ENCODE results near the gene CLPX.

Gene CLPX

DNA sequence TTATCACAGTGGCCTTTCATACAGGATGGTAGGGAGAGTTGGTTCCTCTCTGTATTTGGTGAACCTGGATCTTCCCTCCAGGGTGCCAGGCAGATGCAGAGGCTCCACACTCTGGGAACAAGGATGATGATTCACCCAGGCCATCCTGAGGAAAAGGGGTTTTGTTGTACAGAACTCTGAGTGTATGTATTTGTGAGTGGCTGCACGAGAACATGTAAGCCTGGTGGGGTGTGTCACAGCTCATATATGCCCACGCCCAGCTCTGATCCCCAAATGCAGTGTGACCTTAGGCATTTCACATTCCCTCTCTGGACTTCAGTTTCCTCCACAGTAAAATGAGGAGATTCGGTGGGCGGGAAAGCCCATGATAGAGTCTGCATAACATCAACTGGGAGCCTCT, 37.7 kb upstream of the CLPX start:
- TF ChIP-seq ZFX (IDR thresholded peaks at IDR 0.05; ENCODE audit: borderline replicate concordance), result no peak
- TF ChIP-seq, protein P1, sequence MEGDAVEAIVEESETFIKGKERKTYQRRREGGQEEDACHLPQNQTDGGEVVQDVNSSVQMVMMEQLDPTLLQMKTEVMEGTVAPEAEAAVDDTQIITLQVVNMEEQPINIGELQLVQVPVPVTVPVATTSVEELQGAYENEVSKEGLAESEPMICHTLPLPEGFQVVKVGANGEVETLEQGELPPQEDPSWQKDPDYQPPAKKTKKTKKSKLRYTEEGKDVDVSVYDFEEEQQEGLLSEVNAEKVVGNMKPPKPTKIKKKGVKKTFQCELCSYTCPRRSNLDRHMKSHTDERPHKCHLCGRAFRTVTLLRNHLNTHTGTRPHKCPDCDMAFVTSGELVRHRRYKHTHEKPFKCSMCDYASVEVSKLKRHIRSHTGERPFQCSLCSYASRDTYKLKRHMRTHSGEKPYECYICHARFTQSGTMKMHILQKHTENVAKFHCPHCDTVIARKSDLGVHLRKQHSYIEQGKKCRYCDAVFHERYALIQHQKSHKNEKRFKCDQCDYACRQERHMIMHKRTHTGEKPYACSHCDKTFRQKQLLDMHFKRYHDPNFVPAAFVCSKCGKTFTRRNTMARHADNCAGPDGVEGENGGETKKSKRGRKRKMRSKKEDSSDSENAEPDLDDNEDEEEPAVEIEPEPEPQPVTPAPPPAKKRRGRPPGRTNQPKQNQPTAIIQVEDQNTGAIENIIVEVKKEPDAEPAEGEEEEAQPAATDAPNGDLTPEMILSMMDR (IDR thresholded peaks at IDR 0.05), result no peak
- H3K27ac ChIP-seq, result no peak overlapping the region

DNA sequence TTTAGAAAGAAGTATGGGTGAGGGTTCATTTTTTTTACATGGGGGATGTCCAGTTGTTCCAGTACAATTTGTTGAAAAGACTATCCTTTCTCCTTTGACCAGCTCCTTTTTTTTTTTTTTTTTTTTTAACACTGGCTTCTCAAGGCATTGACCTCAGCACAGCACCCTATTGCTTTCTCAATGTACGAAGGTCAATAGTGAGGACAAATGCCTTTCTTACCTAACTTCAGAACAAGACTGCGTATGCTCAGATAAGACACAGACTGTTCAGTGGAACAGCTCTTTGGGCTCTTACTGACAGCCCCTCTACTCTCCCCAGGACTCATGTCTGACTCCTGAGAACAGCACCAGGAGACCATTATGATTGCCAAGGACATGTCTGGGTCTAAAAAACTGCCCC, 36.6 kb upstream of the CLPX start:
- TF ChIP-seq, protein P1 (IDR thresholded peaks at IDR 0.05), result no peak
- no peak overlapping the region for H3K27ac ChIP-seq

DNA sequence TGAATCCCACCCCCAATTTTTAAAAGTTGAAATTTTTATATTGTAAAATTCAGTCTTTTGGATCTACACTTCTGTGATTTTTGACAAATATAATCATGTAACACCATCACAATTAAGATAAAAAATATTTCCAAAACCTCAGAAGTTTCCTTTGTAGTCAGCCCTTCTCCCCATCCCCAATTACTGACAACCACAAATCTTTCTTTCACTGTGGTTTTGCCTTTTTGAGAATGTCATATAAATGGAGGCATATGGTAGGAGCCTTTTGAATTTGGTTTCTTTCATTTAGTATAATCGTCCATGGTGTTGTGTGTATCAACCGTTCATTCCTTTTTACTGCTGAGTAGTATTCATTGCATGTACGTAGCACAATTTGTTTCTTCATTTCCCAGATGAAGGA, 34.0 kb upstream of the CLPX start:
- TF ChIP-seq, protein P1 (IDR thresholded peaks at IDR 0.05), result no peak
- no peak for TF ChIP-seq ZFX (IDR thresholded peaks at IDR 0.05; ENCODE audit: borderline replicate concordance)
- H3K27ac ChIP-seq, result no peak overlapping the region

DNA sequence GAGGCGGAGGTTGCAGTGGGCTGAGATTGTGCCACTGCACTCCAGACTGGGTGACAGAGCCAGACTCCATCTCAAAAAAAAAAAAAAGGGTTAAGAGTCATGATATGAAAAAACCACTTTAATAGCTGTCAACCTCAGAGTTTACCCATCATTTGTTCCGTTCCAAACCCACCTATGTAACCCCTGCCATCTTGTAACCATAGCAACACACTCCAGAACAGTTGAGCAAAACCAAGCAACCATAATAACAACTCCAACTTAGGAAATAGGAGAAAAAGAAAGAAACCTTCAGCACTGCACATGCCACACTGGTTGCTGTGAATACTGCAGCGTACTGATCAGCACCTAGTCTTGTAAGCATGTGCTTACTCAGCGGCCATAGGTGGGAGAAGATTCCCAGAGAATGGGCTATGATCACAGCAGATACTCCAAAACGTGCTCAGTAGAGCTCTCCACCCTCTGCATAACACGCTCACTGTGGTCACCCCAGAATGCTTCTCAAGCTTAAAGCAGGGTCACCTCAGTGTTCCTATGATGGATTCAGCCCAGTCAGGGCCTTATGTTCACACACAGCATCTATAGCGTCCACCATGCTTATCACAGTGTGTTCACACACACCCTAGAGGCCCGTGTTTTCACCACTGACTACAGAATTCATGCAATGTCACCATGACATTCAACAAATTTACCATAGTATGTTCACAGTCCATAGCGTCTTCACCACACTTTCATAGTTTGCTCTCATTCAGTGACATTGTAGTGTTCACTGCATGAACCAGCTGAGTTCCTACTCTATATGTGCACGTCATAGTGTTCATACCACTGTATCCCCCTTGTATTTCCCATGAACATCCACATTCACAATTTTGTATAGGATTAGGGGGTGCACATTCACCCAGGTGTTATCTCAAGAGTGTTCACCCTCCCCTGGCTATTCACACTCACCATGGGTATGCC, 32.7 kb upstream of the CLPX start:
- TF ChIP-seq, protein P1 (IDR thresholded peaks at IDR 0.05), result no peak
- TF ChIP-seq ZFX (IDR thresholded peaks at IDR 0.05; ENCODE audit: borderline replicate concordance), result no peak

DNA sequence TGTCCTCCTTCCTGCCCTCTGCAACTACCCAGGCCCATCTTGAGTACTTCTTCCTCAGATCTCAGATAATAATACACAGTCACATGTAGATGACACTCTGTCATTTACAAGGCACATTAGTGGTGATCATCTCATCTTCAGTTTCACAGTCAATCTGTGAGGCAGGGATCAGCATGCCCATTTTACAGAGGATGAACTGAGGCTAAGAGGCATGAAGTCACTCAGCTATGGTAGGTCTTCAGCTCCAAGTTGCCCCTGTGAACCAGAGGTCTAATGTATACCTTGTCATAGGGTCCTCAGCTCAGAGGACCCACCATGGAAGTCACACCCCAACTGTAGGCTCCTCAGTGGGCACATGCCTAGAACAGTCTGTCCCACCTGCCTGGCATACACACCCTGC, 30.4 kb upstream of the CLPX start:
- TF ChIP-seq ZFX (IDR thresholded peaks at IDR 0.05; ENCODE audit: borderline replicate concordance), result no peak
- TF ChIP-seq, protein P1 (IDR thresholded peaks at IDR 0.05), result no peak
- no peak overlapping the region for H3K27ac ChIP-seq

More for the DNA sequence above, 32.7 kb upstream of the CLPX start:
- no peak overlapping the region for H3K27ac ChIP-seq

DNA sequence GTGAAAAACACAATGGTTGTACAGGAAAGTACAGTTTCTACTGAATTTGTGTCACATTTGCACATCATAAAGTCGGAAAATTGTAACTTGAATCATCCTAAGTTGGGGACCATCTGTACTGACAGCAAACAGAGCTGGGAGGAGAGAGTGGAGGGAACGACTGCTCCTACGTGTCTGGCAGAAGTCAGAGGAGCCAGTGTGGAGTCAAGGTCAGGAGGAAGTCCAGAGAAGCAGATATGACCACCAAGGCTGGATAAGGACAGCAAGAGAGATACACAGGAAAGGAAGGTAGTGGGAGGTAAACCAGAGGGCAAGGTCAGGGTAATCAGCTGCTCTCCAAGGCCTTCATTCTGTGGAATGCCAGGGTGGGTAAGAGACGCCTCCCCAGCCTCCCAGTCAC, 28.9 kb upstream of the CLPX start:
- no peak overlapping the region for H3K27ac ChIP-seq
- TF ChIP-seq, protein P1 (IDR thresholded peaks at IDR 0.05), result no peak
- TF ChIP-seq ZFX (IDR thresholded peaks at IDR 0.05; ENCODE audit: borderline replicate concordance), result no peak

DNA sequence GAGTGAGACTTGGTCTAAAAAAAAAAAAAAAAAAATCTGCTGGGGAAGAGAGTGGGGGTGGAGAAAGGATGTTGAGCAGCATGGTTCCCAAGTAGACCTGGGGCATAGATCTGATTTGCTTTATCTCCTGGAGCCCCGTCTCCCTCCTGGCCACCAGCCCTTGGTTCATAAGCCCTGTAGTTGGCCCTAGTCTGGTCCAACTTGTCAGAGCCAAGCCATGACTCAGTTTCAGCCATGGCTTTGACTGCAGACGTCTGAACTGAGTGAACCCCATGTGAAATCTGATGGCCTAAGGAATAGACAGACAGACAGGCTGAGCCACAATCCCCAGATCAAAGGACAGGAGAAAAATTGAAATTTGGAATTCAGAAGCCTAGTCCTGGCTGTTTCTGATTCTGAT, 28.1 kb upstream of the CLPX start:
- TF ChIP-seq, protein P1 (IDR thresholded peaks at IDR 0.05), result no peak
- TF ChIP-seq ZFX (IDR thresholded peaks at IDR 0.05; ENCODE audit: borderline replicate concordance), result no peak
- H3K27ac ChIP-seq, result no peak overlapping the region
